ENCODE data around the gene OR6B1.
"Not testable (repeated sequence)": the region's sequence is repeated elsewhere in the genome, so short reads cannot be mapped to it uniquely, and the experiment has no call there.

Gene OR6B1

DNA sequence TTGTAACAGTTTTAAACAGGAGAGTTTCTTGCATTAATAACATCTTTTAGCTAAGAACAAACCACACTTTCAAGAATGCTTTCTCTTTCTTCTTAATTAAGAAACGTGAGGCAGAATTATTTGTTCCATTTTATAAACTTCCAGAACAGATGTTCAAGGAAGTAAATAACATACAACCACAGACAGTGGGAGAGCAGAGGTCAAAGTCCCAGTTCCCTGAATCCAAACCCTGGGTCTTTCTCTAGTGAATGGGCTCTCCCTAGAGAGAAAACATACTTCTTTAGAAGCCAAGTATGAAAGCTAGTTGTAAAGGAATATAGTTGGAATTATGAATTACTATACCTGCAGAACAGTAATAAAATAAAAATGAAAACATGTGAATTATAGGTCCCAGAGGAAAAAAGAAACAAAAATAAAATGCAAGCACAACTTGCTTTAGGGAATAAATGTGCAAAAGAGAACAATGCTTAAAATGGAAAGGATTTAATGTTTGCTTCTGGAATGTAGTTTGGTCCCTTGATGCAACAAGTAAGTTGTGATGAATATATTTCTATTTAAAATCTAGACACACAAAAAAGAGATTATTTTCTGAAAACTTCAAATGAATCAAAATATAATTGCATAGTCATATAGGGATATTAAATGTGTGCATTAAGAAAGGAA, 6.0 kb downstream of the OR6B1 start:
- peaks cover 30% of the 10 kb centered on the region for H3K9me3 ChIP-seq (ENCODE audit: control insufficient read depth, insufficient read depth, low read depth, low read length)
- no peaks in the 10 kb centered on the region for H3K36me3 ChIP-seq (ENCODE audit: control insufficient read depth, insufficient read depth, low read length)
- no peak overlapping the region for H3K27ac ChIP-seq (ENCODE audit: low read depth, low read length)
- no peak overlapping the region for H3K4me3 ChIP-seq (ENCODE audit: low read depth, low read length)
- H3K27me3 ChIP-seq (ENCODE audit: control insufficient read depth, insufficient read depth, low read length) = no peaks in the 10 kb centered on the region
- no peak overlapping the region for H3K9ac ChIP-seq (ENCODE audit: low read length)
- H3K4me1 ChIP-seq (ENCODE audit: control insufficient read depth, insufficient read depth, low read length) = no peaks in the 10 kb centered on the region

DNA sequence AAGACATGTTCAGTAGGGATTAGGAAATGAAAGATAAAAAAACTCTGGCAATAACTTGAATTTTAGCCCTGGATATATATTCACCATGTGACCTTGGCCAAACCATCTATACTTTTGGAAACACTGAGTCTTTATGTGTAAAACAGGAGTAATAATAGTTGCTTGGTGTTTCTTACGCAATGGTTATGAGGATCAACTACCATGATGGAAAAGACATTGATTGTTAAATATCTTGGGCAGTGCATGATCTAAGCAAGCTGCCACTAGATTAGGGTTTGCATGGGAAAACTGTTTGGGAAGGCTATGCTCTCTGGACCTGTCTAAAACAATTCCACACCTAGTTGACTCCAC, 6.5 kb downstream of the OR6B1 start:
- H3K27me3 ChIP-seq (ENCODE audit: control insufficient read depth, insufficient read depth, low read length) = no peaks in the 10 kb centered on the region
- H3K9me3 ChIP-seq (ENCODE audit: control insufficient read depth, insufficient read depth, low read depth, low read length) = peaks cover 32% of the 10 kb centered on the region
- no peak overlapping the region for H3K27ac ChIP-seq (ENCODE audit: low read depth, low read length)
- H3K4me3 ChIP-seq (ENCODE audit: low read depth, low read length) = no peak overlapping the region
- no peaks in the 10 kb centered on the region for H3K36me3 ChIP-seq (ENCODE audit: control insufficient read depth, insufficient read depth, low read length)
- H3K9ac ChIP-seq (ENCODE audit: low read length) = no peak overlapping the region
- no peaks in the 10 kb centered on the region for H3K4me1 ChIP-seq (ENCODE audit: control insufficient read depth, insufficient read depth, low read length)

GRCh38 chr7:144009361-144009760, 9.2 kb downstream of the OR6B1 start:
- no peaks in the 10 kb centered on the region for H3K36me3 ChIP-seq (ENCODE audit: control insufficient read depth, insufficient read depth, low read length)
- no peaks in the 10 kb centered on the region for H3K27me3 ChIP-seq (ENCODE audit: control insufficient read depth, insufficient read depth, low read length)
- no peak overlapping the region for H3K27ac ChIP-seq (ENCODE audit: low read depth, low read length)
- no peak overlapping the region for H3K4me3 ChIP-seq (ENCODE audit: low read depth, low read length)
- H3K9me3 ChIP-seq (ENCODE audit: control insufficient read depth, insufficient read depth, low read depth, low read length) = peaks cover 32% of the 10 kb centered on the region
- H3K4me1 ChIP-seq (ENCODE audit: control insufficient read depth, insufficient read depth, low read length) = no peaks in the 10 kb centered on the region
- no peak overlapping the region for H3K9ac ChIP-seq (ENCODE audit: low read length)

- H3K4me3 ChIP-seq (ENCODE audit: low read depth, low read length); H3K9ac ChIP-seq (ENCODE audit: low read length); H3K27me3 ChIP-seq (ENCODE audit: control insufficient read depth, insufficient read depth, low read length); H3K27ac ChIP-seq (ENCODE audit: low read depth, low read length); H3K36me3 ChIP-seq (ENCODE audit: control insufficient read depth, insufficient read depth, low read length); H3K4me1 ChIP-seq (ENCODE audit: control insufficient read depth, insufficient read depth, low read length): not testable (repeated sequence)
- peaks cover 32% of the 10 kb centered on the region for H3K9me3 ChIP-seq (ENCODE audit: control insufficient read depth, insufficient read depth, low read depth, low read length)
Observed at GRCh38 chr7:144010061-144010460, 9.9 kb downstream of the OR6B1 start.

- not testable (repeated sequence) for H3K4me3 ChIP-seq (ENCODE audit: low read depth, low read length); H3K36me3 ChIP-seq (ENCODE audit: control insufficient read depth, insufficient read depth, low read length); H3K4me1 ChIP-seq (ENCODE audit: control insufficient read depth, insufficient read depth, low read length); H3K27ac ChIP-seq (ENCODE audit: low read depth, low read length); H3K27me3 ChIP-seq (ENCODE audit: control insufficient read depth, insufficient read depth, low read length); H3K9ac ChIP-seq (ENCODE audit: low read length)
- H3K9me3 ChIP-seq (ENCODE audit: control insufficient read depth, insufficient read depth, low read depth, low read length) = peaks cover 32% of the 10 kb centered on the region
Observed at GRCh38 chr7:144010821-144011220, 10.7 kb downstream of the OR6B1 start.

GRCh38 chr7:144011458-144012230, 11.5 kb downstream of the OR6B1 start:
- Histone ChIP-seq H3K27ac (ENCODE audit: low read depth, low read length) (no peak overlapping the region), H3K4me3 (ENCODE audit: low read depth, low read length) (no peak overlapping the region), H3K9ac (ENCODE audit: low read length) (no peak overlapping the region), H3K9me3 (ENCODE audit: control insufficient read depth, insufficient read depth, low read depth, low read length) (peaks cover 32% of the 10 kb centered on the region), H3K27me3 (ENCODE audit: control insufficient read depth, insufficient read depth, low read length) (no peaks in the 10 kb centered on the region), H3K36me3 (ENCODE audit: control insufficient read depth, insufficient read depth, low read length) (no peaks in the 10 kb centered on the region), H3K4me1 (ENCODE audit: control insufficient read depth, insufficient read depth, low read length) (no peaks in the 10 kb centered on the region)

DNA sequence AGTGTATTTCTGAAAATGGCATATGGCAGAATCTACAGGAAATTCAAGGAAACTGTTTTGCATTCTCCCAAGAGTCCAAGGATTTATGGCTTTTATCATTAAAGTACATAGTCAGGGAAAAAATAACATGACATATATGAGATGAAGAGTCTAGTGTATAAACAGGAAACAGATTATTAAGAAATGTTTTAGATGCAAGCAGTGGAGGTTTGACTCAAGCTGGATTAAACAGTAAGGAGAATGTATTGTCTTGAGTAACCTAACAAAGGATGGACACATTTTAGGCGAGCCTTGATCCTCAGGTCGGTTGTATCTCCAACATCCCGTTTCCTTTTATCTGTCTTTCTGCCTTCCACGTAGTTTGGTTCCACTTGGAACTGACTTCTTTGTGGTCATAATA, 17.9 kb downstream of the OR6B1 start:
- H3K4me3 ChIP-seq (ENCODE audit: low read depth, low read length) = no peak overlapping the region

GRCh38 chr7:144019457-144019856, 19.3 kb downstream of the OR6B1 start:
- no peak overlapping the region for H3K27ac ChIP-seq (ENCODE audit: low read depth, low read length)

More for the DNA sequence above, 17.9 kb downstream of the OR6B1 start:
- no peak overlapping the region for H3K27ac ChIP-seq (ENCODE audit: low read depth, low read length)
- no peaks in the 10 kb centered on the region for H3K36me3 ChIP-seq (ENCODE audit: control insufficient read depth, insufficient read depth, low read length)
- no peaks in the 10 kb centered on the region for H3K27me3 ChIP-seq (ENCODE audit: control insufficient read depth, insufficient read depth, low read length)
- peaks cover 4% of the 10 kb centered on the region for H3K4me1 ChIP-seq (ENCODE audit: control insufficient read depth, insufficient read depth, low read length)
- H3K9ac ChIP-seq (ENCODE audit: low read length) = no peak overlapping the region
- H3K9me3 ChIP-seq (ENCODE audit: control insufficient read depth, insufficient read depth, low read depth, low read length) = no peaks in the 10 kb centered on the region

DNA sequence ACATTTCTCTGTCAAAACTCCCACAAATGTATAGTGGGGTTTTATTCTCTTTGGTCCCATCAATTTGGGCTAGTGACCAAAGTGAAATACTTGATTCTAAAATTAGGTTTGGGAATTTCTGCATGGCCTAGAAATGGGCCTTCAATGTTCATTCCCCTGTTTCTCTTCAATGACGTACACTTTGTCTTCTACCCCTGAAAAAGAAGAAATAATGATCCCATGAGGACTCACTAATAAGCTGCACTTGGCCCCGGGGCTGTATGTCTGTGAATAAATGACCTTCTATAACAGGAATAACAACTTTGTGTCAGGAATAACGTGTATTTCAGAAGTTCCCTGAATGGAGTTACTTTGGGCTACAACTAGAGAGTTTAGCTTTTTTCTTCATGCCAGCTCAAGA, 20.2 kb downstream of the OR6B1 start:
- H3K4me3 ChIP-seq (ENCODE audit: low read depth, low read length) = no peak overlapping the region
- no peak overlapping the region for H3K9ac ChIP-seq (ENCODE audit: low read length)
- H3K27ac ChIP-seq (ENCODE audit: low read depth, low read length) = no peak overlapping the region
- H3K9me3 ChIP-seq (ENCODE audit: control insufficient read depth, insufficient read depth, low read depth, low read length) = no peaks in the 10 kb centered on the region
- no peaks in the 10 kb centered on the region for H3K27me3 ChIP-seq (ENCODE audit: control insufficient read depth, insufficient read depth, low read length)
- peaks cover 4% of the 10 kb centered on the region for H3K4me1 ChIP-seq (ENCODE audit: control insufficient read depth, insufficient read depth, low read length)
- no peaks in the 10 kb centered on the region for H3K36me3 ChIP-seq (ENCODE audit: control insufficient read depth, insufficient read depth, low read length)

More at GRCh38 chr7:144019457-144019856, 19.3 kb downstream of the OR6B1 start:
- Histone ChIP-seq H3K9me3 (ENCODE audit: control insufficient read depth, insufficient read depth, low read depth, low read length) (no peaks in the 10 kb centered on the region), H3K4me1 (ENCODE audit: control insufficient read depth, insufficient read depth, low read length) (peaks cover 4% of the 10 kb centered on the region), H3K4me3 (ENCODE audit: low read depth, low read length) (no peak overlapping the region), H3K27me3 (ENCODE audit: control insufficient read depth, insufficient read depth, low read length) (no peaks in the 10 kb centered on the region), H3K9ac (ENCODE audit: low read length) (no peak overlapping the region), H3K36me3 (ENCODE audit: control insufficient read depth, insufficient read depth, low read length) (no peaks in the 10 kb centered on the region)

DNA sequence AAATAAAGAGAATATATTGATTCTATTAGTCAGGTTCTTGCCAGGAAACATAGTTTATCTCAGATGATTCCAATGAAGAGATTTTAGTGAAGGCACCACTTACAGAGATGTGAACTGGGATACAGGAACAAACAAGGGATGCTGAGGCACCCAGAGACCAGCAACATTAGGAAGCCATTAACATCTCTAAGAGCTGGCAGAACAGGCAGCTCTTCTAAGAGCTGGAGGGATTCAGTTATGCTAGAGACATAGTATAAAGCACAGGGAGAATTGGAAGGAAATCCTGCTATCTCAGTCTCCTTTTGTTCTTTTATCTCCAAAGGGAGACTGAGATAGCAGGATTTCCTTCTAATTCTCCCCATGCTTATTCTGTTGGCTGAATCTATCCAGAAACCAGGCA, 22.0 kb downstream of the OR6B1 start:
- Histone ChIP-seq H3K27me3 (ENCODE audit: control insufficient read depth, insufficient read depth, low read length) (no peaks in the 10 kb centered on the region), H3K4me1 (ENCODE audit: control insufficient read depth, insufficient read depth, low read length) (peaks cover 4% of the 10 kb centered on the region), H3K36me3 (ENCODE audit: control insufficient read depth, insufficient read depth, low read length) (no peaks in the 10 kb centered on the region), H3K4me3 (ENCODE audit: low read depth, low read length) (no peak overlapping the region), H3K9ac (ENCODE audit: low read length) (no peak overlapping the region), H3K9me3 (ENCODE audit: control insufficient read depth, insufficient read depth, low read depth, low read length) (no peaks in the 10 kb centered on the region), H3K27ac (ENCODE audit: low read depth, low read length) (no peak overlapping the region)

GRCh38 chr7:144023171-144023827, 23.2 kb downstream of the OR6B1 start:
- H3K27ac ChIP-seq (ENCODE audit: low read depth, low read length) = no peak overlapping the region
- H3K9me3 ChIP-seq (ENCODE audit: control insufficient read depth, insufficient read depth, low read depth, low read length) = no peaks in the 10 kb centered on the region
- no peak overlapping the region for H3K4me3 ChIP-seq (ENCODE audit: low read depth, low read length)
- H3K27me3 ChIP-seq (ENCODE audit: control insufficient read depth, insufficient read depth, low read length) = no peaks in the 10 kb centered on the region
- H3K36me3 ChIP-seq (ENCODE audit: control insufficient read depth, insufficient read depth, low read length) = no peaks in the 10 kb centered on the region
- peaks cover 4% of the 10 kb centered on the region for H3K4me1 ChIP-seq (ENCODE audit: control insufficient read depth, insufficient read depth, low read length)
- no peak overlapping the region for H3K9ac ChIP-seq (ENCODE audit: low read length)

Measured in HUES6 (cell line).